ENCODE measurements around the gene LIX1. TPM values are rescaled to one million over a fixed set of nuclear protein-coding genes. Genes with fewer than 3 reads are reported as not detected.

Gene LIX1
- total and polyA plus RNA-seq, 12 donors = 0.03 to 0.33 (median 0.18) TPM; not detected in 9

DNA sequence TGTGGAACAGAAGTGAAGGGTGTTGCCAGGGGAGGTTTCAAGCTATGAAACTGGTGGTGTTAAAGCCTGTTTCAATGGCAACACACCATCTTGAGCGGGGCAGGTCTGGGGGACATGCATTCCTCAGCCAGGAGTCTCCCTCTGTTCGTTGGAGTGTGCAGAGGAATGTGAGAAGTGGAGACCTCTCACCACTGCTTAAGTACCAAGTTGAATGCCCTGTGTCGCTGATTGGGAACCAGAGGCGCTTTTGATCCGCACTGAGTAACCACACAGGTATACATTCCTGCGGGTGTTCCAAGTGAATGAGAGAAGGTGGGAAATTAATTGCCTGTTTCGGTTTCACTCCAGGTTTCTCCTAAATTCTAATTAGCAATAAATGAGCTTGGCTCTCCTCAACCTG lies 99.4 kb downstream of the LIX1 start:
- 86 to 94% (median 88%) methylated on average over 7 of the region's 7 CpGs for WGBS, 4 donors
- DNase-seq = no peak
- TF ChIP-seq, protein P1, sequence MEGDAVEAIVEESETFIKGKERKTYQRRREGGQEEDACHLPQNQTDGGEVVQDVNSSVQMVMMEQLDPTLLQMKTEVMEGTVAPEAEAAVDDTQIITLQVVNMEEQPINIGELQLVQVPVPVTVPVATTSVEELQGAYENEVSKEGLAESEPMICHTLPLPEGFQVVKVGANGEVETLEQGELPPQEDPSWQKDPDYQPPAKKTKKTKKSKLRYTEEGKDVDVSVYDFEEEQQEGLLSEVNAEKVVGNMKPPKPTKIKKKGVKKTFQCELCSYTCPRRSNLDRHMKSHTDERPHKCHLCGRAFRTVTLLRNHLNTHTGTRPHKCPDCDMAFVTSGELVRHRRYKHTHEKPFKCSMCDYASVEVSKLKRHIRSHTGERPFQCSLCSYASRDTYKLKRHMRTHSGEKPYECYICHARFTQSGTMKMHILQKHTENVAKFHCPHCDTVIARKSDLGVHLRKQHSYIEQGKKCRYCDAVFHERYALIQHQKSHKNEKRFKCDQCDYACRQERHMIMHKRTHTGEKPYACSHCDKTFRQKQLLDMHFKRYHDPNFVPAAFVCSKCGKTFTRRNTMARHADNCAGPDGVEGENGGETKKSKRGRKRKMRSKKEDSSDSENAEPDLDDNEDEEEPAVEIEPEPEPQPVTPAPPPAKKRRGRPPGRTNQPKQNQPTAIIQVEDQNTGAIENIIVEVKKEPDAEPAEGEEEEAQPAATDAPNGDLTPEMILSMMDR (IDR thresholded peaks at IDR 0.05) = no peak
- no peak for TF ChIP-seq POLR2A (IDR thresholded peaks at IDR 0.05)

More for the DNA sequence above, 99.4 kb downstream of the LIX1 start:
- Histone ChIP-seq H3K9me3 (replicated peaks in 1 of 3) (no peaks in the 10 kb centered on the region), H3K4me1 (replicated peaks in 1 of 2) (no peaks in the 10 kb centered on the region), H3K36me3 (replicated peaks in 1 of 2) (no peaks in the 10 kb centered on the region), H3K27me3 (no peaks in the 10 kb centered on the region), H3K27ac (no peak overlapping the region), H3K4me3 (no peak overlapping the region)
- intact Hi-C loops (cut with DNase I) = no loop called here

Small RNA genes lying within 50 kb of the gene (small RNA-seq; reads per million reads assigned to genes)
- gene RNU1-73P = 0 reads per million in 2 donors

Other genes starting within 250 kb of the LIX1 start
- gene LNPEP, start 206.5 kb downstream of the LIX1 start, total RNA-seq = 10 to 100 TPM; 13.1 to 35.4 (median 23.1) TPM
- 1 to 10 TPM; 2.3 to 9.8 (median 3.2) TPM for gene LNPEP, start 206.5 kb downstream of the LIX1 start, polyA plus RNA-seq
- 10 to 100 TPM in 8 of 9 donors, 1 to 10 TPM in 1; 4.2 to 41.9 (median 23.0) TPM for gene RIOK2, start 40.6 kb upstream of the LIX1 start, total RNA-seq
- gene RIOK2, start 40.6 kb upstream of the LIX1 start, polyA plus RNA-seq = 10 to 100 TPM; 18.5 to 35.2 (median 21.5) TPM

All from adrenal gland (tissue), 12 donors.